ENCODE measurements around the gene MORC2.

MORC2 gene

DNA sequence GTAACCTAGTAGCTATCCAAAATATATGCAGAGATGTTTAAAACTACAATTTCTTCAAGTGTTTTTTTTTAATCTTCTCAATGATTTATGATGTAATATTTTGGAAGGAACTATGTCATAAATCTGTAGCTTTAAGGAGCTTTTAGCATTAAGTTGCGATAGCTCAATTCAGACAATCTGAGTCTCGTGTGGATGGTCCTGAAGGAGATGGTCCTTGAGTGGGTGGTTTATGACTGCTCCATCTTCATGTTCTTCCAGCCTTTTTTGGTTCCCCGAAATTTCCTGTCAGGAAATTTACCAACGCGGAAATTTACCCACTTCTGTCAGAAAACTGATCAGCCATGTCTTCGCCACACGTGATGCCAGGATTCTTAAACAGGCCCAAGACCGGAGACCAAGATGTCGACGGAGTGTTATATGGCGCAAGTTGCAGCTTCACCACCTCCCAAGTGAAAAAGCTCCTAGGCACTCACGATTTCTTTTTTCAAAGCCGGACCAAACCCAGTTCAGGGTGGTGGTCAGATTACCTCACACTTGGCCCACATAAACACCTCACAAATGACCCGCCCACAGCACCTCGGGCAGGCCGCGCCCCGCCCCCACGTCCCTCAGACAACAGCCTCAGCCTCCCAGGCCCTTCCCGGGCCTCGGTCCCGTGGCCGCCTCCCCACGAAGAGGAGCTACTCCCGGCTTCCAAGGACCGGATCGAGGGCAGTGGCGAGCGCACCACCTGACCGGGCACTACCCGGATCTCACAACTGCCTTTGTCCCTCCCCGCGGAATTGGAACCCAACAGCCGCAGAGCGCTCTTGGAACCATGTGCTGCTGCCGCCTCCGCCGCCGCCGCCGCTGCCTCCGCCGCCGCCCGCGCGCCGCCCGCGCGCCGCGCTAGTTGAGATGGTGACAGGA lies at the start of gene MORC2:
Gene MORC2 (minus strand): TSS at position 760 of the 909 bp plus-strand sequence. CDS start 885 bp downstream, outside the sequence.
- no peak for DNase-seq

DNA sequence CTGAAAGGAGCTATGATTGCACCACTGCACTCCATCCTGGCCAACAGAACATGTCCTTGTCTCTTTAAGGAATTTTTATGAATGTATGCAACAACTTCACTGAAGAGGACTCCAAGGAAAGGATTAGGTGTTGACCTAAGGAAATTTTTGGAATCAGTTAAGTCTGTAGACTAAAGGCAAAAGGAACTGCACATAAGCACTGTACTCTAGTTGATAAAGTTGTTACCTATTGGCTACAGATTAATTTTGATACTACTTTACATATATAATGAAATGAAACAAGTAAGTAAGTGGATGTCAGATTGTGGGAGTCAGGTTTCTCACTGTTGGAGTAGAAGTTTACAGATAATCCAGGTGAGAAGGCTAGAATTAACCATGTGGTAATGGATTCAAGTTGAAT lies 37.0 kb upstream of the MORC2 start:
- DNase-seq = no peak

DNA sequence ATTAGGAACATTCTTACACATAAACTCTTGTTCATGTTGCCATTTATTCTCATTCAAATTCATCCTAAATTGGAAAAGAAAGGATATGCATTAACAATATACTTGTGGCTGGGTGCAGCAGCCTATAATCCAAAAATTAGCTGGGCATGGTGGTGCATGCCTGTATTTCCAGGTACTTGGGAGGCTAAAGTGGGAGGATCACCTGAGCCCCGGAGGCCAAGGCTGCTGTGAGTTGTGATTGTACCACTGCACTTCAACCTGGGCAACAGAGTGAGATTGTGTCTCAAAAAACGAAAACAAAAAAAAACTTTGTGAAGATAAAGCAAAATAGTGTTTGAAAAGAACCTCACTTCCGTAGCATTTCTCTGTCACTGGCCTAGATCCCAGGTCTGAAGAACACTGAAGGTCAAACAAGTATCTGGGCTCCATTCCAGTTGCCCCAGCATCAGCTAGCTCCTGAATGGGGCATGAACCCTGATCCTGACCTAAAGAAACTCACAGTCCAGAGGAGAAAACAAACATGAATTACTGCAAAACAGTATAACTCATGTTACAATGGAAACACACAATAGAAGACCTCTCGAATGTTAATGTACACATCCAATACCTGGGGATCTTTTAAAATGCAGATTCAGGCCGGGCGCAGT lies 32.7 kb upstream of the MORC2 start:
- no peak for DNase-seq

DNA sequence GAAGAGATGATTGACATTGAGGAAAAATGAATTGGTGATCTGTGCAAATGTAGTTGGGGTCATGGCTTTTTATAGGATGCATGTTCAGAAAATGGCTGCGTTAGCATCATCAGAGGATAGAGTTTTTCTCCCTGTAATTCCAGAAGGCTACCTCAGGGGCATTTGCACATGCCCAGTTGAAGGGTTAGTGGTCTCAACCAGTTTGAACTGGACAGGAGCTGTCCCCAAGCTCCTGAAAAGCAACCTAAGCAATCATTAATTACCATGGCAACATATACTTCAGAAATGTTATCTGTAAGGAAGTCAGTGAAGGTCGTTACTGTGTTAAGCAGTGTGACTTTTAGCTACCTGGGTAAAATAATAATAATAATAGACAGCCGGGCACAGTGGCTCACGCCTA lies 29.8 kb upstream of the MORC2 start:
- DNase-seq = peak in 1 of 2 experiments; percentile 15

DNA sequence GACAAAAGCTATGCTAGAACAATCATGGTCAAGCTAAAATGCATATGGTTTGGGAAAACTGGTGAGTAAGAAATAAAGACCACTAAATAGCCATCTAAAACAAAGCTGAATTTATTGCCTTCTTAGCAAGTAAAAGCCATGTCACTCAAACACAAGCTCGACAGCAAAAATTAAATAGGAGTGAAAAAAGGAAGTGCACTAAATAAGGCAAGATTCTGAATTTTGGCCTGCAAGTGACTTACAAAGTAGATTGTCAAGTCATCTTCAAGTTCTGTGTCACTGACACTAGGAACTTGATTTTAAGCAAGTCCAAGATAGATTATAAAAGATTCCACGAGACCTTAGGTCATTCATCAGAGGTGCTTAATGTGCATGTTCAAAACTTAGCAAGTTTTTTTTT lies 27.9 kb upstream of the MORC2 start:
- no peak for DNase-seq

DNA sequence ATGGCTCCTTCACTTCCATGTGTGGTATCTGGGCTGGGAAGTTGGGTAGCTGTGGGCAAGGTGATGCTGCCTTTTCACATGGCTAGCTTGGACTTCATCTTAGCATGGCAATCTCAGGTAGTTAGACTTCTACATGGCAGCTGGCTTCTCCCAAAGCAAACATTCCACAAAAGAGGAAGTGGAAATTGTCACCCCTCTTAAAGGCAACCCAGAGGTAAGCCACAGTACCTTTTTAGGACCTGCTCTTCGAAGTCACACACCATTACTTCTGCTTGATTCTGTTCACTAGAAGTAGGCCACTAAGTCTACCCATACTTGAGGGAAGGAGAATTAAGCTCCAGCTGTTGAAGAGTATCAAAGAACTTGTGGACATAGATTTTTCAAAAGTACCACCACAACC lies 26.4 kb upstream of the MORC2 start:
- no peak for DNase-seq

DNA sequence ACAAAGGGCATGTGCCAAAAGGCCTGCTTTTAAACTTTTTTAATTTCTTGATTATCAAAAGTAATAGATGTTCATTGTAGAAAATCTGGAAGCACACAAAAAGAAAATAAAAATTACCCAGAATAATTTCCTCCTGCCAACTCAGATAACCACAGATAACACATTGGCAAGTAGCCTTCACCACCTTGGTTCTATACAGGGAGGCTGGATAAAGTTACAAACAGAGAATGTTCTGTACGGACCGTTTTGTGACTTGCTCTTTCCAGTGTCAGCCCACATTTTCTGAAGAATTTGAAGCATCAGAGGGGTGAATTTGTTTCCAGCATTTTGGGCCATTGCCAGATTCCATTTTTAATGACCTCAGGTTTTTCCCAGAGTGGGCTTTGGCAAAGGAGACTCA lies 24.0 kb upstream of the MORC2 start:
- no peak for DNase-seq

DNA sequence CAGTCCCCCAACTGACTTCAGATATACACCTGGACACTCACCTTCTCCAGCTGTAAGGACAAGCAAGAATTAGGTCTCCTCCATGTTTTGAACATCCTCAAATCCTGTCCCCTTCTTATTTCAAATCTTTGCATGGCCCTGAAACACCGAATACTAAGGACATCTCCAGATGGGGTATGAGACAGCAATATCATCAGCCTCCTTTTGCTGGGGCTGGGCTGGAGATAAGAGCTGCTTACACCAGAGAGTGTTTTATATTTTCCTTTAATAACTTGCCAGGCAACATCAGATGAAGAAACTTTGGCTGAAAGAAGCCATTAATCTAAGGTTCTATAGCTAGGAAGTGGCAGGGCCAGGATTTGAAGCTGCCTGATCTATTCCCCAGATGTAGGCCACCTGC lies 22.1 kb upstream of the MORC2 start:
- no peak for DNase-seq

DNA sequence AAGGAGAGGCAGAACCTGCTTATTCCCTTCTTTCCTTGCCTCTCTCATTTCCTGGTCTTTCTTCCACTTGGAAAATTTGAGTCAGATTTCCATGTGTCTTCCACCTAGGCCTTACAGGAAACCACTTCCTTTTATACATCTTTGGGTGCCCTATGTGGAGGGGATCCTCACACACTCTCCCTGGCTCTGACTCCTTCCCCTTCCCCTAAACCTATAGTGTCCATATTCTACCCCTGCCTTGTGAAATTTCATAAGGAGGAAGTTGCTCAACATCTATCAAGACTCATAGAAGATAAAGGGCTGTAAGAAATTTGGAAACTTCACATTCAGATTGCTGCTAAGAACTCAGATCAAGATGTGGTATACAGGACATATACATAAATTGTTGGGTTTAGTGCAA lies 20.9 kb upstream of the MORC2 start:
- no peak for DNase-seq

DNA sequence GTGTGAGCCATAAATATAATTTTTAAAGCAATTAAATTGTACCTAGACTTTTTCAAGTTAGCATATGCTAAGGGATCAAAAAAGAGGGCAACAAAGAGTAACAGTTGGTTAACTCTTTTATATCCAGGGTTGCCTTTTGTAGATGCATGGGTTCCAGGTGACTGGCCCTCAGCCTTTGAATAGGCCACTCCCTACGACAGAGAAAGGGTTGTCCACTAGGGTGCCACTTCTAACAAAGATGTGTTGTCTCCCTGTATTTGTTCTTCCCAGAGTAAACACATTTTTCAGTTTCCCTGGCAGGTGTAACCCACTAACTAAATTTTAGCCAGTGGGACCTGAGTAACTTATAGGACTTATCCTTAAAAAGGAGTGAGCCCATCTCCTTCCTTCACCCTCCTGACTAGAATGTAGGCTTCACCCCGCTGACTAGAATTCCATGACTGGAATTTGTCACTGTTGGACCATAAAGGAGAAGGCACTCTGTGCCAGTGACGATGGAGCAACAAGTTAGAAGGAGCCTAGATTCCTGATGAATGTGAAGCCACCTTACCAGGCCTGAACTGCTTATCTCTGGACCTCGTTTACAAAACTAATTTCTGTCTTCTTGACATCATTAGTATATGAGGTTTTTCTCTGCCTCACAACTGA lies 17.1 kb upstream of the MORC2 start:
- no peak for DNase-seq

DNA sequence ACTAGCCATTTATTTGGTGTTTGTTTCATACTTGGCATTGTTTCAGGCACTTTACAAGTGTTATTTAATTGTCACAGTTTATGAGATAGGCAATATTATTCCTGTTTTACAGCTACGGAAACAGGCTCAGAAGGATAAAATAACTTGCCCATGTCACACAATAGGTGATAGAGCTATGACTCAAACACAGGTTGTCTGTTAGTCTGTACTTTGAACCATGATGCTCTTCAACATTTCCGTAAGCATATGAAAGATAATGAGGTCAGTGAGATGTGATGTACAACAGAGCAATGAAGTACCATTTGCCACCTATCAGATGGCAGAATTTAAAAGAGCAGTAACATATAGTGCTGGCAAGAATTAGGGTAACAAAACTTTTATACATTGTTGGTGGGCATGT lies 15.7 kb upstream of the MORC2 start:
- no peak for DNase-seq

DNA sequence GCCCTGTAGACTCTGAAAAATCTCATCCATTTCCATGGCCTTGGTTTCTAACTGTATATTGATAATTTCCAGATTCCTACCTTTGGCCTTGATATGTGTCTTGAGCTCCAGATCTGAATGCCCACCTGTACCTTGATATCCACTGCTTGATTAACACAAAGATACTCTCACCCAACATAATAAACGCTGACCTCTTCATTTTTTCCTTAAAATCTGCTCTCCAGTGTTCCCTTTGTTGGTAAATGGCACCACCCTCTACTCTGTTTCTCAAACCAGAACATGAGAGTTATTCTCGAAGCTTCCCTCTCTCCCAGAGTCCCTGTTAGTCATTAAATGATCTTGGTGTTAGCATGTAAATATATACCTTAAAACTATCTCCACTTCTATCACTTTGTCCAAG lies 13.9 kb upstream of the MORC2 start:
- no peak for DNase-seq

DNA sequence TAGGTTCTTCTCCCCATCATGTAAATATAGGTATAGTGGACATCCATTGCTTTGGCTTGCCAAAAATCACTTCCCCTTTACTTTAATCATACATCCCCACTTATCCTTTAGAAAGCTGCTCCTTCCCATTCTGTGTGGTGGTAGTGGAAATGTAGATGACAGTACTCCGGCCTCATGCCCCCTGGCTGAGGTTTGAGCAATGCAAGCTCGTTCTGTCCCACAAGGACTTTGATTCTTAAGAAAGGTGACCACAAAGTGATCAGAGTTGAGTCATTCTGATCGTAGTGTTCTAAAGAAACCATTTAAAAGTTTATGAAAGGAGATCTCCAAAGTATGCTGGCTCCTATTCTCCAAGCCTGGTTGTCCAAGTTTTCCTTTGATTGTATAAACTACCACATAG lies 11.4 kb upstream of the MORC2 start:
- no peak for DNase-seq

DNA sequence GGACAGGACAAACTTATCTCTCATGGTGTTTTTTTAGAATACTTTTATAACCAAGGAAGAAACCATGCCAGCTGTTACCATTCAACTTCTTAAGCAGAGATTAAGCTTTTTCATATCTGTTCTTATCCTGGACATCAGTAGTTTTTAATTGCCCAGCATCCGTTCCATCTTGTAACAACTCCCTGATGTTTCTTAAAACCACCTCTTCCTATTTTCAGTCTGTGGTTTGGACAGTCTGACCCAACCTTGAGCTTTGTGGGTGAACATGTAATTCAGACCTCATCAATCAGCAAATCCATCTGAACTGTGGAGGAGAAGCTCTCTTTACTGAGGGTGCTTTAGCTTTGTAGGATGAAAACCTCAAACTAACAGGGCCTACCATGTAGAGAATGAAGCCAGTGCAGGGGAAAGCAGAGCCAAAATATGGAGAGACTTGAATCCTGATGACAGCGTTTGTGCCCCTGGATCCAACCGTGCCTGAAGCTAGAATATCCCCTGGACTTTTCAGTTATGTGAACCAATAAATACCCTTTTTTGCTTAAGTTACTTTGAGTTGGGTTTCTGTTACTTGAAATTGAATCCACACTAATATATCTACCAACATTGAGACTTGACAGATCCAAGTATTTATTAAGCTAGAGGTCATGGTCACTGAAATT lies 9.9 kb upstream of the MORC2 start:
- DNase-seq = no peak

DNA sequence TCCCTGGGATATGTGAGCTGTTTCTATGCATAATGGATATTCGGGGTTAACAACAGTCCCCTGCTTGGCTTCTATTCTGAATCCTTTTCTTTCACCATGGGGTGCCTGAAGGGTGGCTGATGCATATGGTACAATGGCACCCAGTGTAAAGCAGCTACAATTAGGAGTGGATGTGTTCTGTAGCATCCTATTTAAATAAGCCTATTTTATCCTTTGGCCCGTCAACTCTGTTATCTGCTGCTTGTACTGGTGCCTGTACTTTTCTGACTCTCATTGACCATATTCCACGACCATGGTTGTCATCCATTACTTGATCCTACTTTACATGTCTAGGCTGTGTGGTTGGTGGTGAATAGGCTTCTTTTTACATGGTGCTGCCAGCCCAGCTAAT lies 1.8 kb upstream of the MORC2 start:
- DNase-seq = no peak

DNA sequence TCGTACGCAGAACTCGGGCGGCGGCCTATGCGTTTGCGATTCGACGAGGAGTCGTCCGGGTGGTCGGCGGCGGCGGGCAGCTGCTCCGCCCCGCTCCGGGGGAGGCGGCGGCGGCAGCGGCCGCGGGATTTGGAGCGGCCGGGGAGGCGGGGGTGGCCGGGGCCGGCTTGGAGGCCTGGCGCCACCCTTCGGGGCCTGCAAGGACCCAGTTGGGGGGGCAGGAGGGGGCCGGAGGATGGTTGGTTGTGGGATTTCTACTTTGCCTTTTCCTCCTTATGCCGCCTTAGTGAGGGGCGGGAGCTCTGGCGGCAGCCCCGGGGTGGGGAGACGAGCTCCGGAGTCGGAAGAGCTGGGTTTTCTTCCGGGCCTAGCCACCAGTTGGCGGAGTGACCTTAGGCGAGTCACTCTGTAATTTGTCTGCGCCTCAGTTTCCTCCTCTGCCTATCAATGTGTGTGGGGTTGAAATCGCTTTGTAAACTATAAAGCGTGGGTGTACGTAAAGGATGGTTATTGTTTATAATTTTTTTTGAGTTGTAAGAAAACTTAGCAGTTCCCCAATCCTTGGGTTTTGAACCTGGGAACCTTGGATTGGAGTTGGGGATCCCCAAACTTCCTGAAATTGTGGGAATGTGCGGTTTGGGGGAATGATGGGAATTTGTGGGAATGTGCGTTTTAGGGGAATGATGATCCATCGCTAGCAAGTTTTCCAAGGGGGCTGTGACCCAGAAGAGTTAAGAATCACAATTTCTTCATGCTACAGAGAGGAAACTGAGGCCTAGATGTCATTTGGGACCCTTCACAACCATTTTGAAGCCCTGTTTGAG lies 1.2 kb upstream of the MORC2 start:
- no peak for DNase-seq

DNA sequence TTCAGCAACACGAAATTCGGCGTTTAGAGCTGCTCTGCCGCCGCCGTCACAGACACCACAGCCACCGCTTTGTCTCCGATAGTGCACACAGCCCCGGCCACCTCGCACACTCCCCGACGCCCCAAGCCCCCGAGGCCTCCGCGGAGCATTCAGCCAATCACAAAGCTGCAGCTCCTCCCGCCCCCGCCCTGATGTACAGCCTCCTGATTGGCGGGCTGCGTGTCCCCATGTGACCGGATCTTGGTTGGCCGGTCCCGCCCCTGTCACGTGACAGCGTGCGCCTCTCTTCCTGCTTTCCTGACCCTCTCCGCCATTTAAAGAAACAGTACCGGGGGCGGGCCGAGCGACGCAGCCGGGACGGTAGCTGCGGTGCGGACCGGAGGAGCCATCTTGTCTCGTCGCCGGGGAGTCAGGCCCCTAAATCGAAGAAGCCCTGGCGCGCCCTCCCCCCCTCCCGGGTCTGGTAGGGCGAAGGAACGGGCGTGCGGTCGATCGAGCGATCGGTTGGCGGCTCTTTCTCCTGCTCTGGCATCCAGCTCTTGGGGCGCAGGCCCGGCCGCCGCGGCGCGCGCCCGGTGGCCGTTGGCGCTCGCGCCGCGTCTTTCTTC lies 454 bp upstream of the MORC2 start, which contains the start of gene TUG1:
Gene TUG1 (plus strand): TSS at position 342 of the 608 bp plus-strand sequence.
- DNase-seq = peak; percentile 95 to 98

DNA sequence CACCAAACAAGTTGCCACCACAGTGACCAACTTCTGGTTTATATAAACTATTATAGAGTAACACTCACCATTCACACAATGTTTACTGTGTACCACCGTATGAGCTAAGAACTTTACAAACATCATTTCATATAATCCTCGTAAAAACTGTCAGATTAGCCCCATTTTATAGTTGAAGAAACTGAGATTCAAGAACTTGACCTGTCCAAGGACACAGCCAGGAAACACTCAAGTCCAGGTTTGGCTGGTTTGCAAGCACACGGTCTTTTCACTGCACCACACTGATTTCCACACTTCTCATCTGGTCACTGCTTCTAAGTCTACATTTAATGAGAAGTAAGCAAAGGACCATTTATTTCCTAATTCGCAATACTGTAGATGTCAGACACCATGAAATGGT lies 3.7 kb downstream of the MORC2 start:
- DNase-seq = no peak

DNA sequence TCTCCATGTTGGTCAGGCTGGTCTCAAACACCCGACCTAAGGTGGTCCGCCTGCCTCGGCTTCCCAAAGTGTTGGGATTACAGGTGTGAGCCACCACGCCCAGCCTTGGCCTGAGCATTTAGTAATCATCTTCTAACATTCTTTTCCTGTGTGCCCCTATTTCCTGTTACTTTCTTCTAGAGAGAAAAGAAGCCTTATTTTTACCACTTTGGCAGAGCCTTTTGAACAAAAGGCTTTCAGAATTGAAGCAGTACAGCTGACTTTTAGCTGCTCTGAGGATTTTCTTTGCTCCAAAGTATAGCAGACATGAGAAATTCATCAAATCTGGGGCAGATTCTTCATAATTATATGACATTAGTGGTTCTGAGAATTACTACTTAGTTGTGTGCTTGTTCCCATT lies 13.4 kb downstream of the MORC2 start:
- no peak for DNase-seq

DNA sequence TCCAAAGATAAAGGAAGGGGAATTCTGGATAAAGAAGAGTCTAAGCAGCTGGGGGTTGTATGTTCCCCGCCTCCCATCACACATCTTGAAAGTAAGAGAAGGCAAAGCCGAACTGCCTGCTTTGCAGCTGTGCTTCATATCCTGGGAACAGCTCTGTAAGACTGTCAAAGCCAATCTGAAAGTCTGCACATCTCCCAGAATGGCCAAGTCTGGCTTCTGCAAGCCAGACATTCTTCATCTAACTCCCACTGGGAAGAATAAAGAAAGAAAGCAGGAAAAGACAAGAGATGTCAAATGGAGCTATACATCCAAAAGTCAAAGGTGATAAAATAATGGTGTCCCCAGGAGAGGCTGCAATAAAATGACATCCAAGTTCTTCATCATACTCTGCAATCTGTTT lies 15.4 kb downstream of the MORC2 start:
- no peak for DNase-seq

DNA sequence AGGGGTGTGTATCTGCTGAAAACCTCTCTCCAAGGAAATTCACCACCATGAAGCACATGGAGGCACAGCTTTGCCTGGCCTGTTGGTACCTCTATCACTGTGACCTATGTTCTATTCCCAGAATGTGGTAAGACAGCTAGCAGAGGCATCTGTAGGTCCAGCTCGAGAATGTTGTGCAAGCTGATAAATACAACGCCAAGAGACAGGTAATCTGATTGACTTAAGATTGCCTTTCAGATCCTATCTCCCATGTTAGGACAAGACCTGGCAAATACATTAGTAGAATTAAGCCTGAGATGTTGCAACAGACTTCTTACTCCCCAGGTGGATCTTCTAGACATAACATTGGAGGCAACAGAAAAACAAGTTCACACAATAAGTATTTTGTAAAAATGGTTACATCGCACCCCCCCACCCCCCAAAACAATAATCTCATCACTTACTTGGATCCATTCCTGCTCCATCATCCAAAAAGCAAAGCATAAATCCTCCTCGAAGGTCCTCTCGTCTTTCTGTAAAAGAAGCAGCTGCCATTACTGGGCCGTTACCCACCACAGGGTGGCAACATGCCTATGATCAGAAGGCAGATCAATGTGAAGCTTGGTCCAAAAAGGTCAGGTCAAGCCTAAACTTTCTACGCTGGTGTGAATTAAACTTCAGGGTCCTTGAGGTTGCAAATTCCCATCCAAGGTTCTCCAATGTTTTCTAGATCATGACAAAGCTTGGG lies 18.5 kb downstream of the MORC2 start:
- no peak for DNase-seq

Data from NCI-H524 (cell line).